H1 (cell line): ENCODE results near the gene DYRK1B.
"Not testable (repeated sequence)": the region's sequence is repeated elsewhere in the genome, so short reads cannot be mapped to it uniquely, and the experiment has no call there.

Source experiments
- CEBPB ChIP-seq: IDR thresholded peaks from 2 replicates; pipeline ENCODE4 v1.6.1; 2012; ENCODE audit warnings: low read depth, low read length
- CTCF ChIP-seq, 3 experiments: IDR thresholded peaks; 1 replicate in 2 of 3; 2 replicates in 1 of 3; pipeline versions ENCODE4 v1.5.1 to v1.6.1; 2011; ENCODE audit warnings: low read length in 3 of 3, mild to moderate bottlenecking in 3 of 3, inconsistent platforms in 2 of 3, low read depth in 1 of 3, moderate library complexity in 1 of 3; ENCODE audit not compliant: insufficient read depth in 1 of 3; ENCODE audit errors: control extremely low read depth in 1 of 3
- E2F6 ChIP-seq: IDR thresholded peaks from 2 replicates; pipeline ENCODE4 v1.6.1; 2012; ENCODE audit warnings: inconsistent platforms
- EZH2 ChIP-seq: fragments of 200-600 bp; sonication (generic); IDR thresholded peaks from 2 replicates; pipeline ENCODE4 v1.7.1; 2012; ENCODE audit warnings: low read depth, mild to moderate bottlenecking, moderate library complexity, low read length, inconsistent platforms; ENCODE audit not compliant: severe bottlenecking
- KDM1A ChIP-seq: fragments of 200-600, 300-600 bp; sonication (generic); IDR thresholded peaks from 2 replicates; pipeline ENCODE4 v1.7.1; 2016; ENCODE audit warnings: mild to moderate bottlenecking, low read length, borderline replicate concordance
- PHF8 ChIP-seq: fragments of 200-600 bp; sonication (generic); conservative IDR thresholded peaks from 2 replicates; pipeline ENCODE4 v1.7.1; 2012; ENCODE audit warnings: low read depth, mild to moderate bottlenecking, inconsistent platforms, low read length, moderate library complexity
- POLR2A ChIP-seq, 2 experiments: IDR thresholded peaks; 1 replicate in 1 of 2; 2 replicates in 1 of 2; pipeline ENCODE4 v1.6.1; 2011; ENCODE audit warnings: low read depth in 2 of 2, low read length in 2 of 2, mild to moderate bottlenecking in 2 of 2; ENCODE audit errors: control extremely low read depth in 1 of 2
- POLR2AphosphoS5 ChIP-seq: IDR thresholded peaks from 2 replicates; pipeline ENCODE4 v1.6.1; 2011; ENCODE audit warnings: low read depth, low read length
- RAD21 ChIP-seq, 2 experiments: IDR thresholded peaks in 1 of 2; conservative IDR thresholded peaks in 1 of 2; 2 replicates each; pipeline ENCODE4 v1.6.1; 2011; ENCODE audit warnings: low read depth in 2 of 2, low read length in 2 of 2, improper control_type of control experiment in 1 of 2, inconsistent platforms in 1 of 2, mild to moderate bottlenecking in 1 of 2, moderate library complexity in 1 of 2
- RXRA ChIP-seq: IDR thresholded peaks from 2 replicates; pipeline ENCODE4 v1.6.1; 2011; ENCODE audit warnings: low read depth, mild to moderate bottlenecking, low read length, moderate library complexity; ENCODE audit not compliant: insufficient read depth
- SIN3A ChIP-seq, 2 experiments: IDR thresholded peaks in 1 of 2; conservative IDR thresholded peaks in 1 of 2; 2 replicates each; pipeline ENCODE4 v1.6.1; 2011 to 2012; ENCODE audit warnings: low read length in 2 of 2, improper control_type of control experiment in 1 of 2, low read depth in 1 of 2, mild to moderate bottlenecking in 1 of 2
- TAF1 ChIP-seq: IDR thresholded peaks from 2 replicates; pipeline ENCODE4 v1.6.1; 2011; ENCODE audit warnings: mild to moderate bottlenecking, low read depth, low read length
- TEAD4 ChIP-seq: IDR thresholded peaks from 2 replicates; pipeline ENCODE4 v1.6.1; 2012; ENCODE audit warnings: low read depth, low read length, inconsistent platforms, mixed read lengths
- YY1 ChIP-seq: IDR thresholded peaks from 2 replicates; pipeline ENCODE4 v1.6.1; 2011; ENCODE audit warnings: low read depth, mild to moderate bottlenecking, low read length

GRCh38 chr19:39881495-39882110 is 47.6 kb upstream of the DYRK1B start:
- not testable (repeated sequence) for TF ChIP-seq POLR2AphosphoS5; POLR2A (IDR thresholded peaks at IDR 0.05; ENCODE audit: control extremely low read depth in 1 of 2, low read depth in 2 of 2, low read length in 2 of 2); EZH2; KDM1A; CEBPB; RXRA; PHF8; YY1; TAF1; SIN3A (conservative IDR thresholded peaks at IDR 0.05 in 1 of 2, IDR thresholded peaks at IDR 0.05 in 1 of 2; ENCODE audit: low read depth in 1 of 2, low read length in 2 of 2); TEAD4
- peak; percentile 64 to 71 (median 66) for TF ChIP-seq CTCF (IDR thresholded peaks at IDR 0.05; ENCODE audit: control extremely low read depth in 1 of 3, insufficient read depth in 1 of 3, low read depth in 1 of 3, low read length in 3 of 3)
- TF ChIP-seq RAD21 (IDR thresholded peaks at IDR 0.05 in 1 of 2, conservative IDR thresholded peaks at IDR 0.05 in 1 of 2; ENCODE audit: low read depth in 2 of 2, low read length in 2 of 2): peak; percentile 60 to 62
- TF ChIP-seq E2F6: peak; percentile 20; the same call in 1 of the 2 replicates
